Adipocyte (in vitro differentiated cells): ENCODE data around the gene MEGF6.

Source experiments
- DNase-seq: peaks from one replicate; pipeline ENCODE4 v3.0.0-alpha.2; 2015; ENCODE audit warnings: low read depth
- H3K27me3 ChIP-seq: replicated peaks from 2 replicates; pipeline ENCODE4 v1.7.0; 2013; ENCODE audit warnings: mild to moderate bottlenecking, low read length, moderate library complexity; ENCODE audit not compliant: control insufficient read depth, insufficient read depth
- H3K36me3 ChIP-seq: 2 replicates; pipeline ENCODE4 v1.7.0; 2013; ENCODE audit warnings: low read length, mild to moderate bottlenecking, moderate library complexity; ENCODE audit not compliant: control insufficient read depth, insufficient read depth, severe bottlenecking
- H3K4me1 ChIP-seq: 2 replicates; pipeline ENCODE4 v1.7.0; 2013; ENCODE audit warnings: mild to moderate bottlenecking, low read length, moderate library complexity; ENCODE audit not compliant: control insufficient read depth, insufficient read depth
- H3K4me3 ChIP-seq: 2 replicates; pipeline ENCODE4 v1.7.0; 2013; ENCODE audit warnings: mild to moderate bottlenecking, low read length, moderate library complexity
- H3K9ac ChIP-seq: 2 replicates; pipeline ENCODE4 v1.7.0; 2013; ENCODE audit warnings: mild to moderate bottlenecking, low read length, moderate library complexity
- H3K9me3 ChIP-seq: 2 replicates; pipeline ENCODE4 v1.7.0; 2013; ENCODE audit warnings: mild to moderate bottlenecking, low read length, moderate library complexity; ENCODE audit not compliant: control insufficient read depth

The MEGF6 gene

GRCh38 chr1:3611170-3612019 lies at the start of gene MEGF6:
MEGF6 (minus strand) TSS chr1:3611508; CDS start chr1:3611268, 240 bp downstream.
- H3K36me3 ChIP-seq: no peaks in the 10 kb centered on the region
- no peaks in the 10 kb centered on the region for H3K9me3 ChIP-seq
- no peak within 1 kb of the TSS for H3K9ac ChIP-seq
- no peak within 1 kb of the TSS for H3K4me3 ChIP-seq
- peaks cover 3% of the 10 kb centered on the region for H3K4me1 ChIP-seq
- H3K27me3 ChIP-seq: peaks cover 70% of the 10 kb centered on the region
- peak; percentile 80 for DNase-seq

- H3K4me1 ChIP-seq: no peaks in the 10 kb centered on the region
- H3K27me3 ChIP-seq: peaks cover 56% of the 10 kb centered on the region
- H3K9ac ChIP-seq: no peak overlapping the region
- no peaks in the 10 kb centered on the region for H3K36me3 ChIP-seq
- H3K9me3 ChIP-seq: no peaks in the 10 kb centered on the region
- peak; percentile 14 for DNase-seq
- no peak overlapping the region for H3K4me3 ChIP-seq
Observed at GRCh38 chr1:3660704-3661103, 49.4 kb upstream of the MEGF6 start.

GRCh38 chr1:3659093-3659492 lies 47.8 kb upstream of the MEGF6 start:
- Histone ChIP-seq H3K36me3 (no peaks in the 10 kb centered on the region), H3K4me1 (no peaks in the 10 kb centered on the region), H3K9ac (no peak overlapping the region), H3K4me3 (no peak overlapping the region), H3K27me3 (peaks cover 62% of the 10 kb centered on the region), H3K9me3 (no peaks in the 10 kb centered on the region)
- no peak for DNase-seq

- Histone ChIP-seq H3K9me3 (no peaks in the 10 kb centered on the region), H3K27me3 (peaks cover 66% of the 10 kb centered on the region), H3K4me3 (no peak overlapping the region), H3K36me3 (no peaks in the 10 kb centered on the region), H3K9ac (no peak overlapping the region), H3K4me1 (no peaks in the 10 kb centered on the region)
- DNase-seq: no peak
Observed at GRCh38 chr1:3658231-3658615, 46.9 kb upstream of the MEGF6 start.

- Histone ChIP-seq H3K4me3 (no peak overlapping the region), H3K9ac (no peak overlapping the region), H3K27me3 (peaks cover 64% of the 10 kb centered on the region), H3K4me1 (no peaks in the 10 kb centered on the region), H3K9me3 (no peaks in the 10 kb centered on the region), H3K36me3 (no peaks in the 10 kb centered on the region)
- DNase-seq: no peak
Observed at GRCh38 chr1:3657578-3658230, 46.4 kb upstream of the MEGF6 start.

- Histone ChIP-seq H3K36me3 (no peaks in the 10 kb centered on the region), H3K9ac (no peak overlapping the region), H3K9me3 (no peaks in the 10 kb centered on the region), H3K27me3 (peaks cover 59% of the 10 kb centered on the region), H3K4me3 (no peak overlapping the region), H3K4me1 (no peaks in the 10 kb centered on the region)
- no peak for DNase-seq
Observed at GRCh38 chr1:3657096-3657475, 45.8 kb upstream of the MEGF6 start.

- Histone ChIP-seq H3K4me1 (no peaks in the 10 kb centered on the region), H3K4me3 (no peak overlapping the region), H3K9me3 (no peaks in the 10 kb centered on the region), H3K9ac (no peak overlapping the region), H3K36me3 (no peaks in the 10 kb centered on the region), H3K27me3 (peaks cover 57% of the 10 kb centered on the region)
- no peak for DNase-seq
Observed at GRCh38 chr1:3656450-3657095, 45.3 kb upstream of the MEGF6 start.

GRCh38 chr1:3654549-3655281 lies 43.4 kb upstream of the MEGF6 start:
- no peaks in the 10 kb centered on the region for H3K9me3 ChIP-seq
- no peak overlapping the region for H3K9ac ChIP-seq
- DNase-seq: no peak
- peaks cover 62% of the 10 kb centered on the region for H3K27me3 ChIP-seq
- H3K4me3 ChIP-seq: no peak overlapping the region
- no peaks in the 10 kb centered on the region for H3K4me1 ChIP-seq
- no peaks in the 10 kb centered on the region for H3K36me3 ChIP-seq

GRCh38 chr1:3653286-3653618 lies 41.9 kb upstream of the MEGF6 start:
- DNase-seq: no peak
- Histone ChIP-seq H3K9me3 (no peaks in the 10 kb centered on the region), H3K9ac (no peak overlapping the region), H3K4me3 (no peak overlapping the region), H3K27me3 (peaks cover 56% of the 10 kb centered on the region), H3K36me3 (no peaks in the 10 kb centered on the region), H3K4me1 (peaks cover 5% of the 10 kb centered on the region)

GRCh38 chr1:3652548-3653285 lies 41.4 kb upstream of the MEGF6 start:
- H3K9ac ChIP-seq: no peak overlapping the region
- no peak for DNase-seq
- peaks cover 50% of the 10 kb centered on the region for H3K27me3 ChIP-seq
- no peak overlapping the region for H3K4me3 ChIP-seq
- peaks cover 5% of the 10 kb centered on the region for H3K4me1 ChIP-seq
- H3K9me3 ChIP-seq: no peaks in the 10 kb centered on the region
- H3K36me3 ChIP-seq: peaks cover under 1% of the 10 kb centered on the region
